ENCODE measurements around the gene PLOD1. TPM values are rescaled to one million over a fixed set of nuclear protein-coding genes. Genes with fewer than 3 reads are reported as not detected.

The PLOD1 gene
- total and polyA plus RNA-seq, 4 donors: 48.0 to 82.9 (median 63.9) TPM

GRCh38 chr1:11964656-11965055 is 30.1 kb downstream of the PLOD1 start:
- Histone ChIP-seq H3K27me3 (ENCODE audit: control insufficient read depth in 4 of 4, insufficient read depth in 4 of 4, low read length in 3 of 4) (no peaks in the 10 kb centered on the region), H3K27ac (ENCODE audit: low read depth in 1 of 2, low read length in 2 of 2) (no peak overlapping the region), H3K9ac (ENCODE audit: low read depth in 1 of 2, low read length in 2 of 2) (no peak overlapping the region), H3K4me1 (ENCODE audit: control insufficient read depth in 4 of 4, insufficient read depth in 4 of 4, low read length in 3 of 4) (peaks cover 0 to 7% (median 4%) of the 10 kb centered on the region in 4 donors), H3K36me3 (ENCODE audit: control insufficient read depth in 4 of 4, insufficient read depth in 3 of 4, low read depth in 1 of 4, low read length in 3 of 4) (peaks cover 10 to 38% (median 27%) of the 10 kb centered on the region in 4 donors), H3K4me3 (ENCODE audit: low read depth in 1 of 3, low read length in 3 of 3) (no peak overlapping the region), H3K9me3 (ENCODE audit: control insufficient read depth in 4 of 4, low read length in 3 of 4) (no peaks in the 10 kb centered on the region)
- no peak for TF ChIP-seq FOXA2 (IDR thresholded peaks at IDR 0.05)
- TF ChIP-seq ZBTB33 (IDR thresholded peaks at IDR 0.05): no peak
- TF ChIP-seq HNF4G (IDR thresholded peaks at IDR 0.05): no peak
- TF ChIP-seq SP1 (IDR thresholded peaks at IDR 0.05): no peak
- no peak for TF ChIP-seq YY1 (IDR thresholded peaks at IDR 0.05)
- TF ChIP-seq ATF3 (IDR thresholded peaks at IDR 0.05): no peak
- no peak for TF ChIP-seq CTCF (IDR thresholded peaks at IDR 0.05; ENCODE audit: low read depth, low read length, missing input control)
- no peak for TF ChIP-seq REST (IDR thresholded peaks at IDR 0.05)
- 92% methylated on average over 12 of the region's 12 CpGs for WGBS
- DNase-seq (ENCODE audit: low spot score): no peak

- 36% methylated on average over 6 of the region's 6 CpGs for WGBS
- Histone ChIP-seq H3K27ac (ENCODE audit: low read depth in 1 of 2, low read length in 2 of 2) (no peak overlapping the region), H3K9ac (ENCODE audit: low read depth in 1 of 2, low read length in 2 of 2) (no peak overlapping the region), H3K36me3 (ENCODE audit: control insufficient read depth in 4 of 4, insufficient read depth in 3 of 4, low read depth in 1 of 4, low read length in 3 of 4) (peaks cover 8 to 40% (median 24%) of the 10 kb centered on the region in 4 donors), H3K4me1 (ENCODE audit: control insufficient read depth in 4 of 4, insufficient read depth in 4 of 4, low read length in 3 of 4) (no peaks in the 10 kb centered on the region), H3K9me3 (ENCODE audit: control insufficient read depth in 4 of 4, low read length in 3 of 4) (no peaks in the 10 kb centered on the region), H3K27me3 (ENCODE audit: control insufficient read depth in 4 of 4, insufficient read depth in 4 of 4, low read length in 3 of 4) (no peaks in the 10 kb centered on the region), H3K4me3 (ENCODE audit: low read depth in 1 of 3, low read length in 3 of 3) (no peak overlapping the region)
- DNase-seq (ENCODE audit: low spot score): no peak
- TF ChIP-seq REST (IDR thresholded peaks at IDR 0.05) (no peak), FOXA2 (IDR thresholded peaks at IDR 0.05) (no peak), YY1 (IDR thresholded peaks at IDR 0.05) (no peak), FOXA1 (IDR thresholded peaks at IDR 0.05) (no peak), NR2F2 (IDR thresholded peaks at IDR 0.05) (no peak), TAF1 (conservative IDR thresholded peaks at IDR 0.05) (no peak), JUND (IDR thresholded peaks at IDR 0.05) (no peak), HNF4A (conservative IDR thresholded peaks at IDR 0.05) (peak; percentile 45 to 69), RXRA (IDR thresholded peaks at IDR 0.05) (peak in 1 of 2 donors; percentile 56), CTCF (IDR thresholded peaks at IDR 0.05; ENCODE audit: low read depth, low read length, missing input control) (peak; percentile 76), EGR1 (IDR thresholded peaks at IDR 0.05; ENCODE audit: low read depth in 2 of 2) (no peak), ZBTB33 (IDR thresholded peaks at IDR 0.05) (no peak), RAD21 (IDR thresholded peaks at IDR 0.05) (peak; percentile 95 to 98)
These were observed 32.6 kb downstream of the PLOD1 start for GRCh38 chr1:11967028-11967547.
